ENCODE measurements around the gene SPTBN5.

The SPTBN5 gene

DNA sequence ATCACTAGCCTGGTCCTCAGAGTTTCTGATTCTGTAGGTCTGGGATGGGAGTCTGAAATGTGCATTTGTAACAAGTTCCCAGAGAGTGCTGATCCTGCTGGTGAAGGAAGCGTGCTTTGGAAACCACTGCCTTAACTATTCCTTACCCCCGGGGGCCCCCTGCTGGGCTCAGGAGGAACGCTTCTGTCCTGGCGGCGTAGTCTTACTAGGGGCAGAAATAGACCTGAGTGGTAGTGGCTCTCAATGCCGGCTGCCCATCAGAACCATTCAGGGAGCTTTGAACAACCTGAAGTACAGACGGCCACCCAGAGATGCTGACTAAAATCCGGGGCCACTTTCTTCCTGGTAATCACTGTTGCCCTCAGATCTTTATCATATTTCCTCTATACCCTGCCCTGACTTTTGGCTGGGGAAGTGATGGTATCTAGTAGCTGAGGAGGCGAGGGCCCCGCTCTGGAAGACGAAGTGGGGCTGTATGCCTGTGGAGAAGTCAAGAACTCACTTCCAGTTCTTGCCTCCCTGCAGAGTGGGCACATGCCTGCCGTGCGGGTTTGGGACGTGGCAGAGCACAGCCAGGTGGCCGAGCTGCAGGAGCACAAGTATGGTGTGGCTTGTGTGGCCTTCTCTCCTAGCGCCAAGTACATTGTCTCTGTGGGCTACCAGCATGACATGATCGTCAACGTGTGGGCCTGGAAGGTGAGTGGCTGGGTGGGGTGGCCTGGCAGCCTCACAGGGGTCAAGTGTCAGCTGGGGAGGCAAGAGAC is 82.2 kb downstream of the SPTBN5 start:
- DNase-seq (ENCODE audit: low read depth) = peak; percentile 25
- TF ChIP-seq, protein P1, sequence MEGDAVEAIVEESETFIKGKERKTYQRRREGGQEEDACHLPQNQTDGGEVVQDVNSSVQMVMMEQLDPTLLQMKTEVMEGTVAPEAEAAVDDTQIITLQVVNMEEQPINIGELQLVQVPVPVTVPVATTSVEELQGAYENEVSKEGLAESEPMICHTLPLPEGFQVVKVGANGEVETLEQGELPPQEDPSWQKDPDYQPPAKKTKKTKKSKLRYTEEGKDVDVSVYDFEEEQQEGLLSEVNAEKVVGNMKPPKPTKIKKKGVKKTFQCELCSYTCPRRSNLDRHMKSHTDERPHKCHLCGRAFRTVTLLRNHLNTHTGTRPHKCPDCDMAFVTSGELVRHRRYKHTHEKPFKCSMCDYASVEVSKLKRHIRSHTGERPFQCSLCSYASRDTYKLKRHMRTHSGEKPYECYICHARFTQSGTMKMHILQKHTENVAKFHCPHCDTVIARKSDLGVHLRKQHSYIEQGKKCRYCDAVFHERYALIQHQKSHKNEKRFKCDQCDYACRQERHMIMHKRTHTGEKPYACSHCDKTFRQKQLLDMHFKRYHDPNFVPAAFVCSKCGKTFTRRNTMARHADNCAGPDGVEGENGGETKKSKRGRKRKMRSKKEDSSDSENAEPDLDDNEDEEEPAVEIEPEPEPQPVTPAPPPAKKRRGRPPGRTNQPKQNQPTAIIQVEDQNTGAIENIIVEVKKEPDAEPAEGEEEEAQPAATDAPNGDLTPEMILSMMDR (IDR thresholded peaks at IDR 0.05; ENCODE audit: control insufficient read depth, extremely low read depth, insufficient read depth) = peak; percentile 83
- no peak overlapping the region for H3K4me3 ChIP-seq (ENCODE audit: low read depth, low read length)

DNA sequence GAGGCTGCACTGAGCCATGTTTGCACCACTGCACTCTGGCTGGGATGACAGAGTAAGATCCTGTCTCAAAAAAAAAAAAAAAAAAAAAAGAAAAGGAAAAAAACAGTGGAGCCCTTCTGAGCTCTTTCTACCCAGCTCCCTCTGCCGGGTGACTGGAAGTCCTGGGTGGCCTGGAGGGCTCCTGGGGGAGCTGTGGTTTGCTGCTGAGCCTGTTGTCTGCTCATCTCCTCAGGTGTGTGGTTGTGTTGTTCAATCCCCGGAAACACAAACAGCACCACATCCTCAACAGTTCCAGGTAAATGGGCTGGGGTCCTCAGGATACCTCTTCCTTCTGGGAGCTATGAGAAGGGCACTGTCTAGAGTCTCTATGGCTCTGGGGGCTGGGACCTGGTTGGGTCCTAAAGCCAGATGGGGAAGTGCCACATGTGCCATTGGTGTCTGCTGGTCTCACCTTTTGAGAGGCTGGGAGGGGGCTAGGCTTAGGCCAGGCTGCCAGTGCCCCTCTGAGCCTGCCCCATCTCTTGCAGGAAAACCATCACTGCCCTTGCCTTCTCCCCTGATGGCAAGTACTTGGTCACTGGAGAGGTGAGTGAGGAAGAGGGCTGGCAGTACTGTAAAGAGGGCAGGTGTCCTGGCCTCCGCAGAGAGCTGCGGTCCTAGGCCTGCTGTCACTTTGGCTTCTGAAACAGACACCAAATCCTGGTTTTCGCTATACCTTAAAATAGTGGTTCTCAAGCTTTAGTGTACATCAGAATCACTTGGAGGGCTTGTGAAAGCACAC is 83.0 kb downstream of the SPTBN5 start:
- TF ChIP-seq, protein P1 (IDR thresholded peaks at IDR 0.05; ENCODE audit: control insufficient read depth, extremely low read depth, insufficient read depth) = no peak
- no peak for DNase-seq (ENCODE audit: low read depth)
- H3K4me3 ChIP-seq (ENCODE audit: low read depth, low read length) = no peak overlapping the region

DNA sequence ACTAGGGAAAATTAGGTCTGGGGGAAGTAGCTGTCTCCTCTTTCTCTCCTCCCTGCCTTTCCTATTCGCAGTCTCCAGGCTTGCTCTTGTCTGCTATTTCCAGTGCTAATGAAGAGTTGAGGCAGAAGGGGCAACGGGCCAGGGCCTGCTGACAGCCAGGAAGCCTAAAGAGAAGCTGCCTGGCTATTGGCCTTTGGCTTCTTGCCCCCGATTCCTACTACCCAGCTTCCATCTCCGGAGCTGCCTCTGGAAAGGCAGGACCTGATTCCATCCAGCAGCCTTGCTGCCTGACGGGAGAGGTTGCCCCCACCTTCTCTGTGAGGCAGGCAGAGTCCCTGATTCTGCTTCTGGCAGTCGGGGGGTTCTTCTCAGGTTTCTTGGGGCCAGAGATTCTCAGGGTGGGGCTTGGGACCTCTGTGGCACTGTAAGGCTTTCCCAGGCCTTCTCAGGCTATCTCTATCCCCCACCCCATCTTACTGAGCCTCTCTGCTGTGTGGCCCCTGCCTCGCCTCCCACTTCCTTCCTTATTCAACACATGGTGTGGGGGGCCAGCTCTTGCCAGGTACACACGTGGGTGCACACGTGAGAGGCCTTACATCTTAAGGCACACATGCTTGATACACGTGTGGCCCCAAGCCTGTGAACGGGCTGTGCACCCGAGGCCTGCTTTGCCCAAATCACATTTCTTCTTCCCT is 84.2 kb downstream of the SPTBN5 start:
- TF ChIP-seq, protein P1 (IDR thresholded peaks at IDR 0.05; ENCODE audit: control insufficient read depth, extremely low read depth, insufficient read depth) = no peak
- no peak overlapping the region for H3K4me3 ChIP-seq (ENCODE audit: low read depth, low read length)
- DNase-seq (ENCODE audit: low read depth) = no peak

DNA sequence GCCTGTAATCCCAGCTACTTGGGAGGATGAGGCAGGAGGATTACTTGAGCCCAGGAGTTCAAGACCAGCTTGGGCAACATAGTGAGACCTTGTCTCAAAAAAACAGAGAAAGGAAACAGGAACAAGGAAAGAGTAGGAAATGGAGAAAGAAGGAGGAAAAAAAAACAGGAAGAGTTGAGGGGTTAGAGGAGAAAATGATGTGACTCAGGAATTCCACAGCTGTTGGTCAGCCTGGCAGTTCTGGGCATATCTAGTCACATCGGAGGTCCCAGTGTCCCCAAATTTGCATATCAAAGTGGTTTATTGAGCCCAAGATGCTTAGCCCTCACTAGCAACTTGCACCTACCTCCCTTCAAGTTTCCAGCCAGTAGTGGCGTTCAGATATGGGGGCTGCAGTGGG is 84.7 kb downstream of the SPTBN5 start:
- TF ChIP-seq, protein P1 (IDR thresholded peaks at IDR 0.05; ENCODE audit: control insufficient read depth, extremely low read depth, insufficient read depth) = no peak
- H3K4me3 ChIP-seq (ENCODE audit: low read depth, low read length) = no peak overlapping the region
- no peak for DNase-seq (ENCODE audit: low read depth)

DNA sequence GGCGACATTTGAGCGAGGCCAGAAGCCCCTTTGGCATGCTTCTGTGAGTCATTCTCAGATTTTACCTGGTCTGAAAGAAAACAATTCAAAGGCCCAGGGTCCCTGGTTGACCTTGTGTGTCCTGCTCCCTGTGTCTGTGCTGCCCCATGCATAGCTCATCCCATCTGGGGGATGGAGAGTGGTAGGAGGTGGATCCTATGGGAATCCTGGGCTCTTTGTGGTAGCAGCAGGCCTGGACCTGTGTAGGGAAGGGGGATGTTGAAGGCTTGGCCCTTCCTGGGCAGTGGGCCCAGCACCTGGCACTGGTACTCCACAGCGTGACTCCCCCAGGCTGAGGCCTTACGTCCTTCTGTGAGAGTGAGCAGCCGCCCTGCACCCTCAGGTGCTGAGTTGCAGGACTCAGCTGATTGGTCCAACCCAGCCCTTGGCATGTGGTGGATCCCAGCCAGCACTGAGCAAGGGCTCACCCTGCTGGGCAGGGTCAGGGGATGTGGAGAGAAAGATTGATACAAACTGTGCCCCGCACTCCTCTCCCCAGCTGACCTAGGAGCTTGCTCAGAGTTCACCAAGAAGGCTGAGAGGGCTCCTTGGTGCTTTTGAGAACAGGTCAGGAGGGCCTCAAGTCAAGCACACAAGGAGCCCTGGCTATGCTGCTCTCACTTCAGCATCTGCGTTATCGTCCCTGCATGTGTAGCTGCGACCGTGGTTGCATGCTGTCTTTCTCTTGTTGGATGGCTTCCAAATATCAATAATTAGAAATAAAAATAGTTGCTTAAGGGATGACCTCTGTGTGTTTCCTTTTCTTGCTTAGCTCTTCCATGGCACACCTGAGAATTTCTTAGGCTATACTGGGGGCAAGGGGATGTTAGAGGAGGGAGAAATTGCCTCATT is 87.3 kb downstream of the SPTBN5 start:
- TF ChIP-seq, protein P1 (IDR thresholded peaks at IDR 0.05; ENCODE audit: control insufficient read depth, extremely low read depth, insufficient read depth) = peak; percentile 31
- H3K4me3 ChIP-seq (ENCODE audit: low read depth, low read length) = no peak overlapping the region
- DNase-seq (ENCODE audit: low read depth) = no peak

DNA sequence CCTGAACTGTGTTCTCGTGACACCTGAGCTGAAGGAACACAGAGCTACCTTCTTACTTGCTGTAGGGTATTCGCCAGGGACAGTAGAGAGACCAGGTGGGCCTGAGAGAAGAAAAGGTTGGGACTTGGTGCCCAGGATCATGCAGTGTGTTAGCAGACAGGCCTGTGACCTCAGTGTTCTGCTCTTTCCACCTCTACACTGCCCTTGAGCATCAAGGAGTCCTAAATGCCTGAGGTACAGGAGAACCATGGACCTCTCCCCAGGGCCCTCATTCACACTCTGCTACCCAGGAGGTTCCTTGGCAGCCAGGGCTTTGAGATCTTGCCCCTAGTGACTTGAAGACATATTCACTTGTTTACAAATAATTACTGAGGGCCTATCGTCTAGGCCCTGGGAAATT is 88.1 kb downstream of the SPTBN5 start:
- H3K4me3 ChIP-seq (ENCODE audit: low read depth, low read length) = no peak overlapping the region
- DNase-seq (ENCODE audit: low read depth) = no peak
- TF ChIP-seq, protein P1 (IDR thresholded peaks at IDR 0.05; ENCODE audit: control insufficient read depth, extremely low read depth, insufficient read depth) = no peak
